SK-N-SH (cell line): Measurements from ENCODE around the gene ETFA.

ENCODE experiments used
- FOXJ3 ChIP-seq: sonication (generic); formaldehyde crosslinking; IDR thresholded peaks from 2 replicates; pipeline ENCODE4 v1.5.1; 2020; ENCODE audit warnings: mild to moderate bottlenecking, missing genetic modification reagents
- FOXM1 ChIP-seq: IDR thresholded peaks from 2 replicates; pipeline ENCODE4 v1.4.0; 2012; ENCODE audit warnings: low read depth, mild to moderate bottlenecking
- TAF1 ChIP-seq: IDR thresholded peaks from 2 replicates; pipeline ENCODE4 v1.6.1; 2012; ENCODE audit warnings: low read depth, mild to moderate bottlenecking, low read length, moderate library complexity, borderline replicate concordance
- YY1 ChIP-seq: IDR thresholded peaks from 2 replicates; pipeline ENCODE4 v1.4.0; 2012; ENCODE audit warnings: low read depth, mild to moderate bottlenecking
- TF ChIP-seq, protein P1 (sequence below): fragments of 200-600 bp; sonication (generic); IDR thresholded peaks from 2 replicates; pipeline ENCODE4 v1.6.1; 2017; ENCODE audit warnings: antibody characterized with exemption, mild to moderate bottlenecking, moderate library complexity
- TF ChIP-seq, protein P2 (sequence below): IDR thresholded peaks from 2 replicates; pipeline ENCODE4 v1.6.1; 2012; ENCODE audit warnings: mild to moderate bottlenecking, low read depth, low read length, moderate library complexity

DNA sequence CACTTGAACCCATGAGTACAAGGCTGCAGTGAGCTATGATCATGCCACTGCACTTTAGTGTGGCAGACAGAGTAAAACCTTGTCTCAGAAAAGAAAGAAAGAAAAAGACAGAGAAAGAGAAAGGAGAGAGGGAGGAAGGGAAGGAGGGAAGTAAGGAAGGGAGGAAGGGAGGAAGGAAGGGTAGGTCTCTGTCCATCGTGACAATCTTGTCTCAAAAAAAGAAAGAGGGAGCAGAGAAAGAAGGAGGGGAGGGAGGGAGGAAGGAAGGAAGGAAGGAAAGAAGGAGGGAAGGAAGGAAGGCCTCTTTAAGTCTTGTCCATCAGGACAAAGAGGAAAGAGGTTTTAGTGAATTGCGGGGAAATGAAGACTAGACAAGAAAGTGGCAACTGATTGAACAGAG lies 122.2 kb downstream of the ETFA start:
- TF ChIP-seq, protein P1, sequence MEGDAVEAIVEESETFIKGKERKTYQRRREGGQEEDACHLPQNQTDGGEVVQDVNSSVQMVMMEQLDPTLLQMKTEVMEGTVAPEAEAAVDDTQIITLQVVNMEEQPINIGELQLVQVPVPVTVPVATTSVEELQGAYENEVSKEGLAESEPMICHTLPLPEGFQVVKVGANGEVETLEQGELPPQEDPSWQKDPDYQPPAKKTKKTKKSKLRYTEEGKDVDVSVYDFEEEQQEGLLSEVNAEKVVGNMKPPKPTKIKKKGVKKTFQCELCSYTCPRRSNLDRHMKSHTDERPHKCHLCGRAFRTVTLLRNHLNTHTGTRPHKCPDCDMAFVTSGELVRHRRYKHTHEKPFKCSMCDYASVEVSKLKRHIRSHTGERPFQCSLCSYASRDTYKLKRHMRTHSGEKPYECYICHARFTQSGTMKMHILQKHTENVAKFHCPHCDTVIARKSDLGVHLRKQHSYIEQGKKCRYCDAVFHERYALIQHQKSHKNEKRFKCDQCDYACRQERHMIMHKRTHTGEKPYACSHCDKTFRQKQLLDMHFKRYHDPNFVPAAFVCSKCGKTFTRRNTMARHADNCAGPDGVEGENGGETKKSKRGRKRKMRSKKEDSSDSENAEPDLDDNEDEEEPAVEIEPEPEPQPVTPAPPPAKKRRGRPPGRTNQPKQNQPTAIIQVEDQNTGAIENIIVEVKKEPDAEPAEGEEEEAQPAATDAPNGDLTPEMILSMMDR, result no peak
- TF ChIP-seq, protein P2, sequence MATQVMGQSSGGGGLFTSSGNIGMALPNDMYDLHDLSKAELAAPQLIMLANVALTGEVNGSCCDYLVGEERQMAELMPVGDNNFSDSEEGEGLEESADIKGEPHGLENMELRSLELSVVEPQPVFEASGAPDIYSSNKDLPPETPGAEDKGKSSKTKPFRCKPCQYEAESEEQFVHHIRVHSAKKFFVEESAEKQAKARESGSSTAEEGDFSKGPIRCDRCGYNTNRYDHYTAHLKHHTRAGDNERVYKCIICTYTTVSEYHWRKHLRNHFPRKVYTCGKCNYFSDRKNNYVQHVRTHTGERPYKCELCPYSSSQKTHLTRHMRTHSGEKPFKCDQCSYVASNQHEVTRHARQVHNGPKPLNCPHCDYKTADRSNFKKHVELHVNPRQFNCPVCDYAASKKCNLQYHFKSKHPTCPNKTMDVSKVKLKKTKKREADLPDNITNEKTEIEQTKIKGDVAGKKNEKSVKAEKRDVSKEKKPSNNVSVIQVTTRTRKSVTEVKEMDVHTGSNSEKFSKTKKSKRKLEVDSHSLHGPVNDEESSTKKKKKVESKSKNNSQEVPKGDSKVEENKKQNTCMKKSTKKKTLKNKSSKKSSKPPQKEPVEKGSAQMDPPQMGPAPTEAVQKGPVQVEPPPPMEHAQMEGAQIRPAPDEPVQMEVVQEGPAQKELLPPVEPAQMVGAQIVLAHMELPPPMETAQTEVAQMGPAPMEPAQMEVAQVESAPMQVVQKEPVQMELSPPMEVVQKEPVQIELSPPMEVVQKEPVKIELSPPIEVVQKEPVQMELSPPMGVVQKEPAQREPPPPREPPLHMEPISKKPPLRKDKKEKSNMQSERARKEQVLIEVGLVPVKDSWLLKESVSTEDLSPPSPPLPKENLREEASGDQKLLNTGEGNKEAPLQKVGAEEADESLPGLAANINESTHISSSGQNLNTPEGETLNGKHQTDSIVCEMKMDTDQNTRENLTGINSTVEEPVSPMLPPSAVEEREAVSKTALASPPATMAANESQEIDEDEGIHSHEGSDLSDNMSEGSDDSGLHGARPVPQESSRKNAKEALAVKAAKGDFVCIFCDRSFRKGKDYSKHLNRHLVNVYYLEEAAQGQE, result no peak
- TF ChIP-seq FOXJ3 (CRISPR knock-in tag) (no peak), FOXM1 (no peak), TAF1 (no peak), YY1 (no peak)
